Activated T-helper 1 cell treated with anti-CD3 and anti-CD28 coated beads, Interleukin-2, amount 50 U/mL, for 16 hours (primary cell): ENCODE results near the gene ALPK3.

Experiments
- DNase-seq, 2 donors: peaks; one replicate each; pipeline ENCODE4 v3.0.0-alpha.2; 2020; ENCODE audit warnings: low read depth in 1 of 2, low spot score in 1 of 2

ALPK3 gene

GRCh38 chr15:84914909-84915605, 97.9 kb downstream of the ALPK3 start:
- DNase-seq = no peak

GRCh38 chr15:84915606-84915958, 98.4 kb downstream of the ALPK3 start:
- DNase-seq = no peak

- no peak for DNase-seq
Measured at GRCh38 chr15:84917452-84917851, 100.3 kb downstream of the ALPK3 start.

- DNase-seq = no peak
Measured at GRCh38 chr15:84919106-84919667, 102.0 kb downstream of the ALPK3 start.

- DNase-seq = no peak
Measured at GRCh38 chr15:84921121-84921520, 104.0 kb downstream of the ALPK3 start.

GRCh38 chr15:84922530-84922929, 105.4 kb downstream of the ALPK3 start:
- DNase-seq = no peak
